SU-DHL-6 (cell line): Measurements from ENCODE around the gene MICAL2.

Experiments used
- EZH2phosphoT487 ChIP-seq: fragments of 200-600 bp; sonication (generic), shearing (Covaris generic); conservative IDR thresholded peaks from 2 replicates; pipeline ENCODE4 v1.6.1; 2018; ENCODE audit warnings: mild to moderate bottlenecking, antibody characterized with exemption, low read length, moderate library complexity, mixed read lengths
- TF ChIP-seq, protein P1 (sequence below): fragments of 200-600 bp; sonication (generic); IDR thresholded peaks from one replicate; pipeline ENCODE4 v1.5.1; 2017; ENCODE audit warnings: antibody characterized with exemption, mild to moderate bottlenecking, low read length, moderate library complexity; ENCODE audit not compliant: insufficient read depth, poor library complexity, severe bottlenecking

DNA sequence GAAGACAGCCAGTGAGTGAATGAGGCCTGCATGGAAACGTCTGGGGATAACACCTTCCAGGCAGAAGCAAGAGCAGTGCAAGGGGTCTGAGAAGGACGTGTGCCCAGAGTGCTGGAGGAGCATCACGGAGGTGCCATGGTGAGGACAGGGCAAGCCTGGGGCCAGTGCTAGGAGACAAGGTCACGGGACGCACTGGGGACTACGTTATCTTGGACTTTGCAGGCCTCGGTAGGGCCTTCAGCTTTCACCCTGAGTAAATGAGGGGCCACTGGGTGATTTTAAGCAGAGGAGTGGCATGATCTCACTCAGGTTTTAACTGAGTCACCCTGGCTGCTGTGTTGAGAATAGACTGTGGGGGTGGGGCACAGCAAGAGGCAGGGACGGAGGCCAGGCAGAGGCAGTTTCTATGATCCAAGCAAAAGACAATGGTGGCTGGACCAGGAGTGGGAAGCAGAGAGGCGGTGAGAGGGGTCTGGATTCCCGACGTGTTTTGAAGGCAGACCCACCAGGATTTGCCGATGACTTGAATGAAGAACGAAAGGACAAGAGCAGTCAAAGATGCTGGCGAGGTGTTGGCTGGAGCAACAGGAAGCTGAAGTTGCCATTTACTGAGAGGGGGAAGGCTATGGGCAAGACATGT is 164.3 kb downstream of the MICAL2 start:
- TF ChIP-seq, protein P1, sequence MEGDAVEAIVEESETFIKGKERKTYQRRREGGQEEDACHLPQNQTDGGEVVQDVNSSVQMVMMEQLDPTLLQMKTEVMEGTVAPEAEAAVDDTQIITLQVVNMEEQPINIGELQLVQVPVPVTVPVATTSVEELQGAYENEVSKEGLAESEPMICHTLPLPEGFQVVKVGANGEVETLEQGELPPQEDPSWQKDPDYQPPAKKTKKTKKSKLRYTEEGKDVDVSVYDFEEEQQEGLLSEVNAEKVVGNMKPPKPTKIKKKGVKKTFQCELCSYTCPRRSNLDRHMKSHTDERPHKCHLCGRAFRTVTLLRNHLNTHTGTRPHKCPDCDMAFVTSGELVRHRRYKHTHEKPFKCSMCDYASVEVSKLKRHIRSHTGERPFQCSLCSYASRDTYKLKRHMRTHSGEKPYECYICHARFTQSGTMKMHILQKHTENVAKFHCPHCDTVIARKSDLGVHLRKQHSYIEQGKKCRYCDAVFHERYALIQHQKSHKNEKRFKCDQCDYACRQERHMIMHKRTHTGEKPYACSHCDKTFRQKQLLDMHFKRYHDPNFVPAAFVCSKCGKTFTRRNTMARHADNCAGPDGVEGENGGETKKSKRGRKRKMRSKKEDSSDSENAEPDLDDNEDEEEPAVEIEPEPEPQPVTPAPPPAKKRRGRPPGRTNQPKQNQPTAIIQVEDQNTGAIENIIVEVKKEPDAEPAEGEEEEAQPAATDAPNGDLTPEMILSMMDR = no peak
- no peak for TF ChIP-seq EZH2phosphoT487
